HG03103 (cell line): ENCODE results near the gene PRR7.
A peak's percentile ranks its signal among the peaks of the same experiment; 100 is the strongest.

Experiments
- ATAC-seq: cut with Tn5 transposase; IDR thresholded peaks from one replicate; pipeline ENCODE4 v1.9.1; 2021; ENCODE audit warnings: low read depth; ENCODE audit not compliant: unreplicated experiment

The PRR7 gene

DNA sequence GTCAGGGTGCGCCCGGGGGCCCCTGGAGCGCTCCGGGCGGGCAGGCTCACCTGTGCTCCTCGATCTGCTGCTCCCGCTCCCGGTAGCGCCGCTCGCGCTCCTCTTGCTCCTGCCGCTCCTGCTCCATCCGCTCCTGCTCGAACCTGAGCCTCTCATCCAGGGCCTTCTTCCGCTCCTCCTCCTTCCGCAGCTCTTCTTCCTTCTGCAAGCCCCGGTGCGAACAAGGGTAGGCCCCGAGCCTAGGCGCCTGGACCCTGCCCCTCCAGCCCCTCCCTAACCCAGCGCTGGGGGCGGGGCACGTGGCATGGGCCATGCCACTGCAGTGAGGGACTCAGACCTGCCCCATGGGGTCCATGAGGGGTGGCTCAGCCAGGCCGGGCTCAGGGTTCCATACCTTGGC, 20.2 kb downstream of the PRR7 start:
- no peak for ATAC-seq

DNA sequence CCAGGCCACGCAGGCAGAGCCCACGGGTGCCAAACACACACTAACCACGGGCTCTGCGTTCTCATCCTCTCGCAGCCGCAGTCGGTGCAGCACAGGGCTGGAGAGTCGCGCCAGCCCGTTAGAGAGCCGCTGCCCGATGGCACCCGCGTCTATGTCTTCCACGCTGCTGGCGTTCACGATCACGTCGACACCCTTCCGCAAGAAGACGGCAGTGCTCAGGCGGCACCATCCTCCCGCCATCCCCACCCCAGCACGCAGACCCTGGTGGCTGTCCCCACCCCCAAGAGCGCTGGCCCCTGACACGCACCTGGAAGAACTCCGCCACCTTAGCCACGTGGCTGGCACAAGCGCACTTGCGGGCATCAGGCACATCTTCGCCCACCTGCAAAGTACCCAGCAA, 20.8 kb downstream of the PRR7 start:
- ATAC-seq = no peak

DNA sequence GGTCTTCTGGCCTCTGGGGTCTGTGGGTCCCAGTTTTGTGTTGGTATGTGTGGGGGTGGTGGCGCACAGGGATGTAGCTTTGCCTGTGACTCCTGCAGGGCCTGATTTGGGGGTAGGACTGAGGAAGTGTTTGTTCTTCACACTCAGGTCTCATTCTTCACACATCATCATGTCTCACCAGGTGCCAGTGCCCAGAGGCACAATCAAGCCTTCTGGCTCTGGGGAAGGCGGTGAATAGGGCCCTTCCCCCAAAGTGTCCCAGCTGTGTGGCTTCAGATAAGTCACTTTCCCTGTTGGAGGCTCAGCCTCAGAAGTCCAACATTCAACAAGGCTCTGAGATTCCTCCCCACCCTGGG, 21.7 kb downstream of the PRR7 start:
- no peak for ATAC-seq

DNA sequence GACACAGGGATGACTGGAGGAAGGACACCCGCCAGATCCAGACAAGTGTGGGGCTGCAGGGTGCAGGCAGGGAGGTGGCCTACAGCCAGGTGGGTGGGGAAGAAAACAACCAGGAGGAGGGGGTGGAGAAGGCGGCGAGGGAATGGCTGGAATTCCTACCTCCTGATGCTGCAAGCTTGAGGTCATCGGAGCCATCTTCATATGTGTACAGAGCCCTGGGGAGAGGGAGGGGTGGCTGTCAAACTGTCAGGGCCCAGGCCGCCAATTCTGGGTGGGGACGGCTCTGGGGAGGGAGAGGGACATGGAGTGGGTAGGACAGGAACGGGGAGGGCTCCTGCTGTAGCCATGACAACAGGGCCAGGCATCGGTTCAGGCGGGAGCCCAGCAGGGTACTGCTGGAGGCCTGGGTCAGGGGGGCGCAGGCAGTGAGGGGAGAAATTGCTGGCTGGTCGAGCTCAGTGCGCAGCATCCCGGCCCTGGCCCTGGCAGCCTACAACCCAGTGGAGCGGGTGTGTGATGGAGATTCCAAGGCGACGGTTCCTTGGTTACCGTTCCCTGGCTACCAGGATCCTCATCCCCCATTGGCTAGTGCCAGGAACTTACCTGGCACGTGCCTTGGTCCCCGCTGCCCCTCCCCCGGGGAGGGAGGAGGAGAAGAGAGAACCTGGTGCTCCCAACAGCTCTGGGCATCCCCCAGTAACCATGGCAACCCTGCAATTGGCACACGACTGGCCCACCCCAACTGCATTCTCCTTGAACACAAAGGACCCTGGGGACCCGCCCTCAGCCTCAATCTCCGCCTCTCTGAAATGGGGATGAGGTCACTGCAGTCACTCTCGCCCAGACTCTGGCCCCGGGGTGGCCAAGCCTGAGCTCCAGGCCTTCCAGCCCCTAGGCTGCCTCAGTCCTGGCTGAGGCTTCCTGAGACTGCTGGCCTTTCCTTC, 22.3 kb downstream of the PRR7 start:
- ATAC-seq = no peak

DNA sequence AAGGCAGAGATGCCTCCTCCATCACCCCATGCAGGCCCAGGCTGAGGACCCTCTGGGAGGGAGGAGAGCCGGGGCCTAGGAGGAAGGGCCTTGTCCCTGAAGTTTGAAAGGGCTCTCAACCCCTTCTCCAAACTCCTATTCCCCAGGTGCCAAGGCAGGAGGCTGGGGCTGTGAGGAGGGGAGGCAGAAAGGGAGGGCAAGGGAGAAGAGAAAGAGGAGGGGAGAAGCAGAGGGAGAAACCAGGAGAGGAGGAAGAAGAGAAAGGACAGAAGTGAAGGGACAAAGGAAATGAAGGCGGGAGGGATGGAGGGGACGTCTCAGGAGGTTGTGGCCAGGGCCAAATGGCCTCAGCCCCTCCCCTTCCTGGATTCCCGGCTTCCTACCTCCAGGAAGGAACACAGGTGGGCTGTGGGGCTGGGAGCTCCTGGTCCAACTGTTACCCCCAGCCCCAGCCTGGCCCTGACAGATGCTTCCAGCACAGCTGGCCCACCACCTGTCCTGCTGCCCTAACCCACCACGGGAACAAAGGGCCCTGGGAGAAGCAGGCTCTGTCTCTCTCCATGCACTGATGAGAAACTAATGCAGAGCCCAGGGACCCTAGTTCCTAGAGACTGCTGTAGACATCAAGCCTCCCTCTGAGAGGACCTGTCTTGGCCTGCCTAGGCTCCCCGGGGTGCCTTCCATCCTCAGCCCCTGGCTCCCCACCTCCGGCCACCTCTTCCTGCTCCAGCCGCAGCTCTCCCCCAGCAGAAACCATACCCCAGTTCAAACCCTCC, 23.3 kb downstream of the PRR7 start:
- no peak for ATAC-seq

DNA sequence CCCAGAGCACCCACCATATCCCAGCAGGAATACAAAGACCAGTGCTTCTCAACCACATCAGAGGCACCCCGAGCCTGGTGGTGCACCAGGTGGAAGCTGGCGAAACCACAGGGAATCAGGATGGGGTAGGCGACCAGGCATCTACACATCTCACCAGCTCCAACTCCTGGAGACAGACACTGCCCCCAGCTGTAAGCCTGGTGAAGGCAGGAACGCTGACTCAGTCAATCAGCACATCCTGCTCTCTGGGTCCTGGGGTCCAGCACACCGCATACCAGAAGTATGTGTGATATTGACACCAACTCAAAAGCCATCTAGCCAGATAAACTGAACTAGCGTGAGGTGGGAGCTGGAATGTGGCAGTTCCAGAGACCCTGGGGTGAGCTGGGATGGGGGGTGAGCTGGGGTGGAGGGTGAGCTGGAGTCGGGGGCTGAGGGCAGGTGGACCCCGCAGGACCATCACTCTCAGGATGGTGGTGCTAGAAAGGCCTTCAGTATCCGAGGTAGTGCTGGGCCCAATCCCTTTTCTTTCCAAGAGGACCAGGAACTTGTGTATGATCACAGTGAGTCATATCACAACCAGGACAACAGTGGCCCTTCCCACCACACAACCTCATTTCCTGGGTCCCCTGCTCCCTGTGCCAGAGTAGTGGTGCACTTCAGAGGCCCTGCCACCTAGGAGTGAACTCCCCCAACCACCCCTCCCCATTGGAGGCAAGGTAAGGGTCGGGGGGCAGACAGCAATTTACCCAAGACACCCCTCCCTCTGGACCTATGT, 24.3 kb downstream of the PRR7 start:
- ATAC-seq = no peak

DNA sequence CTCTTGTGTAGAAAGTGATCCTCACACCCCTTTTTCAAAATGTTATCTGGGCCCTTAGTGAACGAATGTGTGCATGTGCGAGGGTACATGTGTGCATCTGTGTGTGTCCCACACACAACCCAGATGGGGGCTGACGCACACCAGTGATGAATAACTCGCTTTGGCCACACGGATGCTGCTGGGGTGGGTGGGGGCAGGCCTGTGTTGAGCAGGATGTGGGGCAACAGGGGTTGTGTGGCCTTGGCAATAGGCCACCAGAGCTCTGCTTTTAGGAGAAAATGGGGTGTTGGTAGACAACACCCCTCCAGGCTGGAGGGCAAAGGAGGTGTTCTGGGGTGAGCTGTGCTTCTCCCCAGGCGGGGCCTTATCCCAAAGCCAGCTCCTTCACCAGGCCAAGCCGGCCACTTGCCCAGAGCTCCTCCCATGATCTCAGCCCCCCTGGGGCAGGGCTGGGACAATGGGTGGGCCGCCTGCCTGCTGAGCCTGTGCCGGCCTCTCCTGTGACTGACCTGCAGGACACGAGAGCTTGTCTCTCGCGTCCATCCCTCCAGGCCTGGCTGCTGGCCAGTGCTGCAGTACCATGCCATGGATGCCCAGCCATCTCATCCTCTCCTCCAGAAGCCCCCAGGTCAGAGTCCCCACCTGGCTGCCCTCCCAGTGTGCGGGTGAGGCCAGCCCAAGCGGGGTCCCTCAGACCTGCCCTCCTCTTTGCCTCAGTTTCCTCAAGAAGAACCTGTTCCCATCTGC, 25.2 kb downstream of the PRR7 start:
- ATAC-seq = no peak

DNA sequence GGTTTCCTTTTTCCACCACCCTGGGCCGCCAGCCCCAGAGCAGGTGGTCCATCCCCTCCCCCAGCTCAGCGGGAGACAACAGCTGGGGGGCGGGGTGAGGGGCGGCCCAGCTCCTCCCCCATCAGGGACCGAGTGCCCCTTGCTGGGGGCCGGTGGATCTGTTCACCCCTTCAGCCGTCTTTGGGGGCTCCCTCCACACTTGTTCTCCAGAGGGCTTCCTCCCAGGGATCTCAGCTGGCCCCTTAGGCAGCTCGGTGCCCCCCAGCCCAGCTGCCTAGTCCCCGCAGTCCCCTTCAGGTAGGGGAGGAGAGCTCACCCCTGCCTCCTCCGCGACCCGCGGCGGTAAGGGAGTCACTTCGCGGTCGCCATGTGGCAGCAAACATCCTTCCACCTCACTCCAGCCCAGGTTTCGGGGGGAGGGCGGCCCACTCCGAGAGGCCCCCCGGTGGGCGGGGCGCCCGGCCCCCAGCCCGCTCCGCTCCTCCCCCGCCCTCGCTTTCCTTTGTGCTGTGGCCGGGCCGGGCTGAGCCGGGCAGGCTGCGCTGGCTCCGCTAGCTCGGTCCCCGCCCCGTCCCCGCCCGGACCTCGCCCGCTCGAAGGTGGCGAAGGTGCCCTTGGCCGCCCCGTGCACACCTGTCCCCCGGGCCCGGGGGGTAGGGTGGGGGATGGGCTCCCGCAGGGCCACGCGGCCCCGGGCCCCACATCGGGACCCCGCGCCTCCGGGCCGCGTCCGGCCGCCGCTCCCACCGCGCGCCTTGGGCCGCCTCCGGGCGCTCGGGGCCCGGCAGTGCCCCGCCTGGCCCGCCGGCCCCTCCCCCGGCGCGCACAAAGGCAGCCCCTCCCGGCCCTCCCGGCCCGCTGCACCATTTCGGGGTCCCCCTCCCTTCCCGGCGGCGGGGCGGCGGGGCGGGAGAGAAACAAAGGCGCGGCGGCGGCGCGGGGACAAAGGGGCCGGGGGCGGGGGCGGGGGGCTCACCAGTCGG, 26.1 kb downstream of the PRR7 start:
- no peak for ATAC-seq

DNA sequence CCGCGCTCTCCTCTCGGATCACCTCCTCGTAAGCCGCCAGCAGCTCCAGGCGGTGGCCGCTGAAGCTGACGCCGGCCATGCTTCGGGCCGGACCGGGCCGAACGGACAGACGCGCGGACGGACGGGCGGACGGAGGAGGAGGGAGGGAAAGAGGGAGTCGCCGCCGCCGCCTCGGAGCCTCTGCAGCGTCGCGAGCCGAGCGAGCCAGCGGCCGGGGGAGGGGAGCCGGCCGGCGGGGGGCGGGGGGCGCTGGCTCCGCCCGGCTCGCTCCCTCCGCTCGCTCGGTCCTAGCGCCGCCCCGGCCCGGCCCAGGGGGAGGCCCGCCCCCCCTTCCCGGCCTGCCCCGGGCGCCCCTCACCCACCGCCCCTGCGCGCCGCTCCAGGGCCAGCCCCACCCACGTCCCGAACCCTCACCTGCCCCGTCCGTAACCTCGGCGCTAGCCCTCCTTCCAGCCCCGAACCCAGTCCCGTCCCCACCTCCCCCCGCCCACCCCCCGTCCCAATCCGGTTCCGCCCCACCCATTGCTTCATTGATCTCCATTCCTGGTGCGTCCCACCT, 26.9 kb downstream of the PRR7 start, which contains the start of gene DBN1:
DBN1 (minus strand) TSS at position 192 of the 559 bp plus-strand sequence; CDS start at position 79, 113 bp downstream.
- peak; percentile 47 for ATAC-seq

DNA sequence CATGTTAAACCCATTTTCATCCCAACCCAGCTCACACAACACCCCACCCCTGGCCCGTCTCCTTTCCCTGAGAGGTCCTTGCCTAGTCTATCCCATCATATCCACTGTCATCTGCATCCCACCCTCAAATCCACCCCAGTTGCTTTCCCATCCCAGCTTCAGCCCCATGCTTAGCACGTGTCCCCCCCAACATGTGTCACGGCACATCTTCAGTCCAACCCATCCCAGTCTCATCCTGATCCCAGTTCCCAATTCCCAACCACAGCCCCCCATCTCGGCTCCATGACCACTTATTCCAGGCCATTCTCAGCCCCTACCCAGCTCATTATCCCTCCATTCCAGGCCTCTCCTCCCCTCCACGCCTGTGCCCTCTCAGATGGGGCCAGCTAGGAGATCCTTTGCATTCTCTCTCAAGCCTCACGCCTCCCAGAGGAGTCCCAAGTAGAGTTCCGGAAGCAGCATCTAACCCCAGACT, 27.4 kb downstream of the PRR7 start:
- ATAC-seq = no peak

DNA sequence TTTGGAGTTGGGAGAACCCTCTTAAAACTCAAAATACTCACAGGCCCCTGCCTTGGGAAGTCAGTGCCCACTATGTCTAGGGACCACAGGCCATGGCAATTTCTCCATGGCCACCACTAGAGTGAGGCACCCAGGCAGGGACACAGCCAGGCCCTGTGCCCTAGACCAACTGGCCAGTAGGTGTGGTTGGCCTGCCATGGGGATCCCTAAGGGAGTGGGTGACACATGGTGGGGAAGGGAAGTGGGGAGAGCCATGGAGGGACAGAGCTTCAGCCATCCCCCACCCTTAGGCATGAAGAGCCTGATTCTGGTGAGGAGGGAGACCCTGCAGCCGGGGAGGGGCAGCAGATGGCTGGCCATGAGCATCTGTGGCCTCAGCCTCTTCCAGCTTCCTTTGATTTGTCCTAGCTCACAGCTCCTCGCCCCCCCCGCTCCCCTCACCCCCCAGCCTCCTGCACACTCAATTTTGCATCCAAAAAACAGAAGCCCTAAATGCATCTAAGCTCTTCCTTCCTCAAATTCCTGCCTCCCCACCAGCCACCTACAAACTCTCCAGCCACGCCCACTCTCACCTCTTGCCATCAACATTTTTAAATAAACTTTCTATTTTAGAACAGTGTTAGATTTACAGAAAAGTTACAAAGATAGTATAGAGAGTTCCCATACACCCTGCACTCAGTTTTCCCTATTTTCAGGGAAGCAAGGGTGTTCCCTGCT, 28.4 kb downstream of the PRR7 start:
- no peak for ATAC-seq

DNA sequence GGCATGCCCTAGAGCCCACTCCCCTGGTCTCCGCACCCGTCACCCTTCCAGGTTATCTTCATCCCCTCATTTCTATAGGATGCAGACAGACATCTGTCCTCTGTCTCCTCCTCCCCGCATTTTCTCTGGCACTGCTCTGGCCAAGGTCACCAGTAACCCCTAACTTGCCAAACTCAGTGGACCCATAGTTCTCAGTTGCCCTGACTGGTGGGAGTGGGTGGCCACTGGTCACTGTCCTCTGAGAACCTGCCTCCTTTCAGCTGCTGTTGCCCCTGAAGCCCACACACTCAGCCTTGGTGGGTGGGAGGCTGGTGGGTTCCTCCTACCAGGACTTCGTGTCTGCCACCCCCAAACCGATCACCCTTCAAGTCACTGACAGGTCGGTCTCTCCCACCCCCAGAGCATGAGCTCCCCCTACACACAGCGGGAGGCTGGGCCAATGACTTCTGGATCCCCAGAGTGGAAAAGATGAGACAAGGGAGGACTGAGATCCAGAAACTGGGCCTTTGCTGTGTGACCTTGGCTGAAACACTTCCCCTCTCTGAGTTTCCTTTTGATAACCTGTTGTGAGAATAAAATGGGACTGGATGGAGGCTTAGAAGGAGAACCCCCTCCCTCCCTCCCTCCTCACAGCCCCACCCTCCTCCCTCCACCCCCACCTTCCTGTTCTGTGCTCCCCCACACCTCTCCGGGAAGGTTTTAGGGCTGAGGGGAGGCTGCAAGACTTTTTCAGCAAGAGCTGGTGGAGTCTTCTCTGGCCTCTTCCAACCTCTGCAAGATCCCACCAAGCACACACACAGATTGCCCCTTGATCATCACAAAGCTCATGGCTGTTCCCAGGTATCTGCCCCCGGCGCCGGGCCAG, 29.2 kb downstream of the PRR7 start:
- ATAC-seq = no peak

DNA sequence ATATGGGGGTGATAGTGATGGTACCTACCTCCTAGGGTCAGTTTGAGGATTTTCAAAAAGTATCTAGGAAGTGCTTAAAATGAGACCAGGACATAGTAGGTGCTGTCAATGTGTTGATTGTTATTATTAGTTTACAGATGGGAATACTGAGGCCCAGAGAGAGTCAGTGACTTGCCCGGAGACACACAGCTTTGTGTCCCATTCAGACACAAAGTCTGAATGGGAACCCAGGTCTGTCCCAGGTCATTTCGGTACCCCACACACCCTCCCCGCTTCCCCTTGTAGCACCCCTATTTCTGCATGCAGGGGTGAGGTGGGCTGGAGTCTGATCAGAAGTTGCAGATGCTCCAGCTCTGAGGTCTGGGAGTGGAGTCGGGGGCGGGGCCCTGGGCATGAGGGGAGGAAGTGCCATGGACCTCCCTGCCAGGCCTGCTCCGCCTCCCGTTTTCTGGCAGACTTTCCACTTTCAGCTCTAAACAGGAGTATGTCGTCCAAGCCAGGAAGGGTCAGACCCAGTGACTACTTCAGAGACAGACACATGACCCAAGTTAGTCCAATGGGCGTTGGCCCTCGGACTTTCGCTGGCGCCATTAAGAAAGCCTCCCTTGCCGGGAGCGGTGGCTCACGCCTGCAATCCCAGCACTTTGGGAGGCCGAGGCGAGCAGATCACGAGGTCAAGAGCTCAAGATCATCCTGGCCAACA, 30.1 kb downstream of the PRR7 start:
- no peak for ATAC-seq

DNA sequence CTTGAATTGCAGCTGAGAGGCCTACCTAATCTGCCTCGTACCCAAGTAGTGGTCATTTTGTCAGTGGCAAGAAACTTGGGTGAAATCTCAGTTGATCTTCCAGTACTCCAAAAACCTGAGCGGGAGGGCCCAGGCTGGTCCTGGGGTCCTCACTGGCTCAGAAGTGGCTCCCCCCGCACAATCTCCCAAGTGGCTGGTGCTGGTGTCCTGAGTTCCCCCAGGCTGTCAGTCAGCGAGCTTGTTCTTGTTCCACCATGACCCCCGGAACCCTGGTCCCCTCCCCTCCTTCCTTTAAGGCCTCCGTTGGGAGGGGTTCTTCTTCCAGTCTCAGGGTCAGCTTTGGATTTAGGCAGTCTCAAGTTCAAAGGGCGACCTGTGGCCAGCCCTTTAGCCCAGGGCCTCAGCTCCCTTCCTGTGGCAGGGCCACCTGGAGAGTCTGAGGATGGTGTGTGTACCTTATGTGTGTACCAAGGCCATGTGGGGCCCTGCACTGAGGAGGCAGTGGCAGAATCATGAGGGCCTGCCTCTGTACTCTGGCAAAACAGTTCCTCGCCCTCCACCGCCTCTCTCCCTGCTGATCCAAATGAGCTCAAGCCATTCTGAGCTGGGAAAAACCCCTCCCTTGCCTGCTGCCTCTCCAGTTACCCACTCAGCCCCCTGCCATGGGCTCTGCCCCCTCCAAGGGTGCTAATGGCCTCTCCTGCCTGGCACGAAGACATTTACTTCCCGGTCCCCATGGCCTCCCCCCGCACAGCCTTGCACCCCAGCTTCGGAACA, 31.3 kb downstream of the PRR7 start:
- no peak for ATAC-seq

DNA sequence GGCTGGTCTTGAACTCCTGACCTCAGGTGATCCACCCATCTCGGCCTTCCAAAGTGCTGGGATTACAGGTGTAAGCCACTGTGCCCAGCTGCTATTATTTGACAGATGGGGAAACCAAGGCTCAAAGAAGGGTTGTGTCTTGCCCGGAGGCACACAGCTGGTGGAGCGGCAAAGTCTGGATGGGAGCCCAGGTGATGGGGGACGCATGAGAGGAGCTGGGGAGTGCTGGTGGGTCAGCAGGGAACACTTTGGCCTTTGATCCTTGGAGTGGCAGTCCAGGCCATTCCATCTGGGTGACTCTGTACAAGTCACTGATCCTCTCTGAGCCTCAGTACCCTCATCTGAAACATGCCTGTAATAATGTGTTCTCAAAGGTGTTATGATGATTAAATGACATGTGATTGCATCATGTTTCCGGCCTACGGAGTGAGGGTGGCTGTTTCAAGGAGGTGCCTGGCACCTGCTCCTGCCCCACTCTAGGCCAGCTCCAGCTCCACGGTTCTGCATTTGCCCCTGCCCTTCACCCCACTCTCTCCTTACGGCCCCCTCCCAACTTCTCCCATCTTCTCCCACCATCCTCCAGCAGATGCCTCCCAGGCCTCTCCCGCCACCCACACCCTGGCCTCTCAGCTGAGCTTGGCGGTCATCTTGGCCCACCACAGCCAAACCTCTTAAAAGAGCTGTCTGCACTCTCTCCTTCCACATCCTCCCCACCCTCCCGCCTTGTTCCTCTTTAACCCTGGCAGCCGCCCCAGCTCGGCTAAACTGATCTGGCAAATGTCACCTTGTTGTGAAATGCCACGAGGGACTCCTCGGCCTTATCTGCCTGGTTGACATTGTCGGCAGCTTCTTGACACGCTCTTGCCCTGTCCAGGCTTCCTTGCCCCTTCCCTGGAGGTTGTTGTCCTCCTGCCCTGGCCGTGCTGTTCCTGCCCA, 32.4 kb downstream of the PRR7 start:
- ATAC-seq = no peak
